Measurements from ENCODE around the gene GPR171.

- TF ChIP-seq CTCF (IDR thresholded peaks at IDR 0.05; ENCODE audit: low read length) (no peak), EZH2 (optimal IDR thresholded peaks at IDR 0.05; ENCODE audit: low read depth, low read length) (no peak), EZH2phosphoT487 (IDR thresholded peaks at IDR 0.05; ENCODE audit: low read length) (no peak)
Measured at GRCh38 chr3:151165226-151165625, 37.8 kb downstream of the GPR171 start.

All from MM.1S (cell line).